DMS53 (cell line): ENCODE results near the gene KCNQ1.

ENCODE experiments used
- DNase-seq: peaks from one replicate; lab custom pipeline; 2025; lab: John Stamatoyannopoulos, UW

The KCNQ1 gene

GRCh38 chr11:2535673-2536439, 91.0 kb downstream of the KCNQ1 start:
- no peak for DNase-seq

DNA sequence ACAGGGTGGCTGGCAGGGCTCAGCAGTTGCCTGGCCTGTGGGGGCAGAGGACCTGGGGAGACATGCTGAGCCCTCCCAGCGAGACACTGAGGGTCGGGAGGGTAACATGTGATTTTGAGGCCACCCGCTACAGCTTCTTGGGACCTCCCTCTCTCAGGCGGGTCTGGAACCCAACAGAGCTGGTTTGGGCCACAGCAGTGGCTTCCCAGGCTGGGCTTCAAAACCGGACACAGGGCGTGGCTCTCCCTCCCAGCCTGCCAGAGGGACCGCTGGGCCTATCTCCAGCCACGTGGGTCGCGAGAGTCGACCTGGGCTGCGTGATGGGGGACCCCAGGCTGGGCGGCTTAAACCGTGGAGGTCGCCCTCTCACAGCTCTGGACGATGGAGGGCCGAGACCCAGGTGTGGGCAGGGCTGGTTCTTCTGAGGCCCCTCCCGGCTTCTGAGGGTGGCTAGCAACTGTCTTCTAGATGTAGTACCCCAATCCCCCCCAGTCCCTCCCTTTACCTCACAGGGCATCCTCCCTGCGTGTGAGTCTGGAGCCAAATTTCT, 91.7 kb downstream of the KCNQ1 start:
- DNase-seq: no peak

DNA sequence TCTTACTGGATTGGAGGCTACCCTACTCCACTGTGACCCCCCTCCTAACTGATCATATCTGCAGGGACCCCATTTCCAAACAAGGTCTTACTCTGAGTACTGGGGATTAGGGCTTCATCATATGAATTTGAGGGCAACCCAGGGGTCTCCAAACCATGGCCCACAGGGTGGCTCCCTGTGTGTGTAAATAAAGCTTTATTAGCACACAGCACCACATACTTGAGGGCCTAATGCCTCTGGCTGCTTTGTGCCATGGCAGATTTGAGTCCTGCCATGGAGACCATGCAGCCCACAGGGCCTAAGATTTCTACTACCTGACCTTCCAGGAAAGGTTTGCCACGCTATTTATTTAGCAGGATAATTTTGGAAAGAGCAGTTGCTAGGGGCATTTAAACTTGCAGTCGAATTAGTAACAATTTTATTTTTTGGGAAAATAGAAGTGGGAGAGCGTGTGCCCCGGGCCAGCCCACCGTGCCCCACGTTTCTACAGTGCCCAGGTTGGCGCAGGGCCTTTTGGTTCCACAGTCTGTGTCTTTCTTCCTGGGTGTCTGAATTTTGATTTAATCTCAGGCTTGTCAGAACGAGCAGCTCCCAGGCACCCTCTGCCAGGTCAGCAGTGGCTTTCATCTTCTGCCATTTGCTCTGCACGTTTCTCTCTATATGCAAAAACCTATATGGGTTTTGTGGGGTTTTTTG, 92.3 kb downstream of the KCNQ1 start:
- DNase-seq: no peak

DNA sequence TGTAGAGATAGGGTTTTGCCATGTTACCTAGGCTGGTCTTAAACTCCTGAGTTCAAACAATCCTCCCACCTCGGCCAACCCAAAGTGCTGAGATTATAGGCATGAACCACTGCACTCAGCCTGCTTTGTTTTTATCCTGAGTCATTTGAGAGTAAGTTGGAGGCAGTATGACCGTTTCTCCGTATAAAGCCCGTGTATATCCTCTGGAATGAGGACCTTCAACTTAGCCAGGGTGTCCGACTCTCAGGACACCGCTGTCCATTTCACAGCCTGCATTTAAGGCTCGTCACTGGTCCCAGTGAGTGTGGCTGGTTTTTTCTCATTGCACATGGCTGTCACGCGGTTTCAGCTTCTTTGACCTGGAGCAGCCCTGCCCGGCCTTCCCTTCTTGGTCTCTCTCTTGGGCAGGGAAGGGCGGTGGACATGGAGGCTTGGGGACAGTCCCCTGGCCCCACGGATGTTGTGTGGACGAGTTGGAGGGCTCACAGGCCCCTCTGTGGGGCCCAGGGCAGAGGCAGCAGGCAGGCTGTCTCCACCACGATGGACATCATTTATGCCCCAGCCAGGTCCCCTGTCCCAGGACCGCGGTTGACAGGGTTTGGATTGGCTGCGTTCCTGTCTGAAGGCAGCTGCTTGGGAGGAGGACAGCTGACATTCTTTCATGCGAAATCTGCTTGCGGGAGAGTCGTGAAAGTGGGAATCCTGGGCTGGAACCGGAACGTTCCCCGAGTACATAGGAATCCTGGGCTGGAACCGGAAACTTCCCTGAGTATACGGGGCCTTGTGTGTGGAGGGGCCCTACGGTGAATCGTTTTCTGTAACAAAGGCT, 93.3 kb downstream of the KCNQ1 start:
- DNase-seq: no peak

DNA sequence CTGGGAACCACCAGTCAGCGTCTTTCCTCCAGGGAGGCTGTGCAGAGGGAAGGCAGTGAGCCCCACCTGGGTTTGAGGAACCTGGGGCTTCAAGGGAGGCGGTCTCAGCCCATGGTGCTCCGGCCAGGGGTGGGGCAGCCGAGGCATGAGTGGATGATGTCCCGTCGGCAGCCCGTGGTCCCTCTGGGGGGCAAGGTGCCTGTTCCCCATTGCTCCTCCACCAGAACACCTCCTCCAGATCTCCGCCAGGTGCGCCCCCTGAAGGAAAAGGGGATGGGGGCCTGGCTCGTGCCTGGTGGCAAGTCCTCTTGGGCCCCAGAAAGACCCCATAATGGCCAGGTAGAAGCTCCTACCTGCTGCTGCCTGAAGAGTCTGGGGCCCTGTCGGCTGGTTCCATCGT, 94.1 kb downstream of the KCNQ1 start:
- DNase-seq: no peak

- DNase-seq: no peak
These were observed 94.8 kb downstream of the KCNQ1 start for GRCh38 chr11:2539371-2540222.

DNA sequence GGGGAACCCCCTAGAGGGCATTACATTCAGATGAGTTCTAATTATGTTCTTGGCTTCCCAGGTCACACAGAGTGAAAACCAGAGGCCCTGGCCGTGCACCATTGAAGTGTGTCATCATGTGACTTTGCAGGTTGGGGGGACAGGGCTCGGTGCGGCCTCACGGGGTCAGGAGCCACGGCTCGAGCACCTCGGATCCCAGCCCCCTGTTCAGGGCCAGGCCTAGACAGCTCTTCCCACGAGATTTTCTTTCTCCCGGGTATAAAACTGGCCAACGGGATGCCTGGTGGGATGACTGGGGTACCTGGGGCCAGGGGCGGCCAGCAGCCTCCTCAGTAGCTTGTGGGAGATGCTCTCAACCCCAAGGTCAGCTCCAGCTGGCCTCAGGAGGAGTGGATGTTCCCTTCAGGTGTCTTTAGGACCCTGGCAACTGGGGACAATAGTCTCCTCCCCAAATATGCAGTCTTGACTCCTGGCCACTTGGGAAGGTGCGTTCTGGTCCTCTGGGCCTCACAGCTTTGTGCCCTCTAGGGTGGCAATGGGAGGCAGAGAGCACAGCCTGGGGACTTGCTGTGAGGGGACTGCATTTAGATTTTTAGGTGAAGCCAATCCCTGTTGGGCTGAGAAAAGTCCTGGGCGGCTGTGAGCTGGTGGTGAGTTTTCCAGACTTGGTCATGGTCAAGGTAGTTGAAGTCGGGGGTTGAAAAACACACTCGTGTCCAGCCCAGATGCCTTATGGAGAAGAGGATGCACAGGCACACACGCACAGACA, 95.6 kb downstream of the KCNQ1 start:
- no peak for DNase-seq

DNA sequence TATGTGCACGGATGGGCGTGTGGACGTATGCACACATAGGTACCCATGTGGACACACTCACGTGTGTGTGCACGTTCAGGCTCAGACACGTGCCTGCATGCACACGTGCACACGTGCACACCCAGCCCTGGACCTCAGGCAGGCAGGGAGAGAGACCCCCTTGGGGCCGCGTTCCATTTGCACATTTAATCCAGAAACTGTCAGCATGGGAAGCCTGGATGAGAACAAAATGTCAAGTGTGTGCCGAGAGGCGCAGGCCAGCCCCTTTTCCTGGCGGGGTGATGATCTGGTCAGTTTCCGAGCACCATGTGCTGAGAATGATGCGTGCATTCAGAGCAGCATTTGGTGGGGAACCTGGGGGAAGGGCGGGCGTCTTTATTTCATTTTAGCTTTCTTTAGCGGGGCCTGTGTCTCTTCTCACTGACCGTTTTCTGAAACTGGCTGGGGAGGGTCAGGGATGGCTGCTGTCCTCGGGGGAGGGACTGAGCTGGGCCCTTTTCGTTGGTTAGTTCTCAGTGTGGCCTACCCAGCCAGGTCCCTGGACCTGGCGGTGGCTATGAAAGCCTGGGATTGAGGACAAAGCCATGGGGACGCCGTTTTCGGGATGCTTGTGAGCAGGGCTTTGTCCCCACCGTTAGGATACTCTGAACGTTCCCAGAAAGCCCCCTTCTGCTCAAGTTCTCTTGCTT, 96.3 kb downstream of the KCNQ1 start:
- no peak for DNase-seq

DNA sequence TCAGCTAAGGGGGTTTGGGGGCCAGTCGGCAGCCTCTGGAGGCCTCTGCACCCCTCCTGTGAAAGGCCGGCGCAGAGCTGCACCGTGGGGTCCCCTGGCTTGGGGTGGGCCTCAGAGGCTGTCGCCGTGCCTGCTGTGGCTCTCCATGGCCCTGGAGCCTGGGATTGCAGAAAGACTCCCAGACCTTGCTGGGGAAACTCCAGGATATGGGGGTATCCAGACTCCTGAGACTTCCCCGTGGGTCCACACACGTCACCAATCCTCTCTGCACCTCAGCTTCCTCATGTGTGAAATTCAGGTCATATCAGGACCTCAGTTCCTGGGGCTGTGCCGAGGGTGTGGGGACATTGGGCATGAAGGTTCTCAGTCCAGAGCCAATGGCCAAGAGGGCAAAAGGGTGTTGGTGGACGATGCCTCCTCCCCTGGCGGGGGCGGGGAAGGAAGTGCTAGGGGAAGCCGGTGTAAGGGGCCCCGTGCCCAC, 97.1 kb downstream of the KCNQ1 start:
- DNase-seq: no peak

- no peak for DNase-seq
These were observed 97.6 kb downstream of the KCNQ1 start for GRCh38 chr11:2542406-2542805.

- DNase-seq: no peak
These were observed 103.0 kb downstream of the KCNQ1 start for GRCh38 chr11:2547806-2548205.

DNA sequence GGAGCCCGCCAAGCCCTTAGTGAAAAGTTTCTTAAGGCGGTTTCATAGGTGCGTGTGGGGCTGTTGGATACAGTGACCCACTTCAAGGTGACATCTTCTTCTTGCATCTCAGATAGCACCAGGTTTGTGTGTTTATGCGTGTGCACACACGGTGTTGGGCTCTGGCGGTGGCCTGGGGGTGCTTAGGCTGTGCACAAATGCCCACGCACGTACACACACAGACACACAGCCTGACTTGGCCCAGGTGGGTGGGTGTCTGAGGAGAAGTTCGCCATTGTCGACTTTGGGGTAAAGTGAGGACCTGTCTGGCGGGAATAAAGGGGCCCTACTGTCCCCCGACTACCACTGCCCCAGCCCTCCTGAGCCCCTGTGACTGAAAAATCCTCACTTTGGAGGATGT, 103.8 kb downstream of the KCNQ1 start:
- DNase-seq: no peak

- DNase-seq: no peak
These were observed 104.3 kb downstream of the KCNQ1 start for GRCh38 chr11:2549080-2549479.

DNA sequence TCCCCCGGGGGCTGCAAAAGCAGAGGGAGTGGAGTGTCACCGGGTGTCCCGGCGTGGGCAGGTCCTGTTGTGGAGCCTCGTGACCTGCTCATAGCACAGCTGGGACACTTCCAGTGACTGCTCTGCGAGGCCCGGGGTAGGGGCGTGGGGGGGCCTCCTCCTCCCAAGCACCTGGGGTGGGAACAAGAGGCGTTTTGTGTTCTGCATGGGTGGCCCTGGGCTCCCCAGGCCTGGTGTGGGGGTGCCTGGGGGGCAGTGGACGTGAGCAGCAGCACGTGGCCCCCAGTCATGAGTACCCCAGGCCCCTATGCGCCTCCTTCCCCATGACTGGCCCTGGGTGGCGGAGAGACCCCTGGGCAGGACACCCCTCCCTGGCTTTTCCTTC, 104.7 kb downstream of the KCNQ1 start:
- DNase-seq: no peak

GRCh38 chr11:2549876-2550605, 105.2 kb downstream of the KCNQ1 start:
- no peak for DNase-seq

DNA sequence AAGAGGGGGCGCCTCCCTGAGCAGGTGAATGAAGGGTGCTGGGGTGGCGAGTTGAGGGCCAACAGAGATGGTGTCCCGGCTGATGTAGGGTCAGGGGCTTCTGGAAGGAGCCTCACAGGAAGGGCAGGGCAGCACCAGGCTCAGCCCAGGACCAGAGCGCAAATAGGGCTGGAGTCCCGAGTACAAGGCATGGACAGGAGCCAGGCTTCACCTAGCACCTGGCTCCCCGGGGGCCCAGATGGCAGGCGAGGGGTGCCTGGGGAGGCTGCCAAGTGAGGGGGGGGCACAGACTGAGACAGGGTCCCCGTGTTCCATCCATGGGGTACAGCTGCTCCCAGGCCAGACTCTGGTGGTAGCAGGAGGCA, 105.8 kb downstream of the KCNQ1 start:
- DNase-seq: no peak

DNA sequence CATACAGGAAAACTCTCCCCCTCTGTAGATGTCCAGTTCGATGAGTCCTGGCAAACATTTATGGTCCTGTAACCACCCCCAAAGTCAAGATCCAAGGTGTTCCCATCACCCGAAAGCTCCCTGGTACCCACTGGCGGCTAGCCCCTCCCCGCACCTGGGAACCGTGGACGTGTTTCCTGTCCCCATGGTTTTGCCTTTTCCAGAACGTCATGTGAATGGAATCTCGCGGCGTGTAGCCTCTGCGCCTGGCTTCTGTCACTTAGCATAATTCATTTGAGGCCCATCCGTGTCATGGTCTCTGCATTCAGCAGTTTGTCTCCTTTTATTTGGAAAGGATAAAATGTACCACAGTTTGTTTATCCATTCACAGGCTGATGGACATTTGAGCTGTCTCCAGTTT, 106.3 kb downstream of the KCNQ1 start:
- DNase-seq: no peak

- DNase-seq: no peak
These were observed 107.4 kb downstream of the KCNQ1 start for GRCh38 chr11:2552210-2552609.

GRCh38 chr11:2553198-2553597, 108.4 kb downstream of the KCNQ1 start:
- no peak for DNase-seq
